Measurements from ENCODE around the gene CRMP1.

Gene CRMP1

DNA sequence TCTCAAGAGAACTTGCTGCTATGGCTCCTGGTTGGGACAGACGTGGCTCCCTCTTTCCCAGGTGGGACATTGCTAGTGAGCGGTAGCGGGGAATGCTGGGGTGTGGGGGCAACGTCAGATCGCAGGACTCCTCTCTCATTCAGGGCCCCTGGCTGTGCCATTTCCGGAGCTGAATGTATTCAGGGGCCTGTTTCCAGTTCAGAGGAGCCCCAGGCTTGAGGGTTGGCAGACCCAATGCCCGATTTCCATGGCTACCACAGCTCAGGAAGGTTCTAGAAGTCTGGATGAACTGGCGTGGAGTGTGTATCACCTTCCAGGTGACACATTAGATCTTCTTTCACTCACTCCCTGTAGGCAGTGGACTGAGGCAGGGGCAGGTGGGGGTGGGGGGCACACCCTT is 26.2 kb upstream of the CRMP1 start:
- DNase-seq: no peak

DNA sequence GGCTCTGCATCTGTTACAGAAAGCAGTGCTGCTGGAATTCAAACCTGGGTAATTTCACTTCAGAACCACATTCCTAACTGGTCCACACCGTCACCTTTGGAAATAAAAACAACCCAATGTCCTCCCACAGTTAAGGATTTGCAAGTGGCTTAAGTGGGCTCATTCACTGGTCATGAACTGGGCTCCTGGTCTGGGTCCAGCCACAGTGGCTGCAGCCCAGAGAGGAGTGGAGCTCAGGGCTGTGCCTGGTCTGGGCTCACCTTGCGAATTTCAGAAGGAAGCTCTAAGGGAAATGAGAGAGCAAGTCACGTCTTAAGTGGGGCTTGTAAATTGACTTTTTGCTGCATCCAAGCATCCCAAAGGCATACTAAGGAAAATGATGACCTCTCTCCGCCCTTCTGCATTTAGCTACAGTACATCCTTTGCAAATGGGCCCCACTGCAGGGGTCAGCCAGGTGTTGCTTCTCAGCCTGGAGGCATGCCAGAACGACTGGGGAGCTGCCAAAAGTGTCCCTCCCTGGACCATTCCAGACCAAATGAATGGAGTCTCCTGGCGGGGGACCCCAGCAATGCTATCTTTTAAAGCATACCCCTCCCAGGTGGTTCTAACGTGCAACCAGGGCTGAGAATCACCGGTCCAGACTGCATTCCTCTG is 25.6 kb upstream of the CRMP1 start:
- DNase-seq: no peak

DNA sequence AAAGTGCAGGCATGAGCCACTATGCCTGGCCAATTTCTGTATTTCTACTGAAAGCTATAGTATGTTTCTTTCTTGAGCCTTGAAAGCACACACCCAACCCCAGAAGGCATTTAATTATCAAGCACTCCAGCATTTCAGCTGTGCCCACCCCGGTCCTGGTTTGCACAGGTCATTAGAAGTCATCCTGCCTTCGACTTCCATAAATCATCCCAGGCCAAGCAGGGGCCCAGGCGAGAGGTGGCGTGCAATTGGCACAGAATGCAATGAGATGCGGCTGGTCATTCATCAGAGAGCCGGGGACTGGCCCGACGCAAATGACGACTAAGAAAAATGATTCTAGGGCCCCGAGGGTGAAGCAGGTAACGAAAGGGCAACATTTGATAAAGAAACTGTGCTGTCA is 24.8 kb upstream of the CRMP1 start:
- no peak for DNase-seq

DNA sequence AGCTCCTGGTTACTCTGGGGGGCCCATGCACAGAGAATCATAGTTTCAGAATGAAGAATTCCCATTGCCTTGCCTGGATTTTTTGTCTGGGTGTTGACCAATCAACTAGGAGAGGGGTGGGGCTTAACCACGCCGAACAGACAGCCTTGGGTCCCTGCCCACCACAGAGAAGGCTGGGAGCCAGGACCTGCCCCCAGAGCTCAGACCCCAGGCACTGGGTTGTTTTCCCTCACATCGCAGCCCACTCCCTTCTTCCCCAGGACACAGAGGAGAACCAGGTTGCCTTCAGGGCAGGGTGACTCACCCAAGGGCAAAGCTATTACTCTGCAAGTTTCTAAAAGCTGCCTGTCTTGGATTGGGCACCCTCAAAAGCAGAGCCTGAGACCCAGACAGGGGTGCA is 23.3 kb upstream of the CRMP1 start:
- no peak for DNase-seq

DNA sequence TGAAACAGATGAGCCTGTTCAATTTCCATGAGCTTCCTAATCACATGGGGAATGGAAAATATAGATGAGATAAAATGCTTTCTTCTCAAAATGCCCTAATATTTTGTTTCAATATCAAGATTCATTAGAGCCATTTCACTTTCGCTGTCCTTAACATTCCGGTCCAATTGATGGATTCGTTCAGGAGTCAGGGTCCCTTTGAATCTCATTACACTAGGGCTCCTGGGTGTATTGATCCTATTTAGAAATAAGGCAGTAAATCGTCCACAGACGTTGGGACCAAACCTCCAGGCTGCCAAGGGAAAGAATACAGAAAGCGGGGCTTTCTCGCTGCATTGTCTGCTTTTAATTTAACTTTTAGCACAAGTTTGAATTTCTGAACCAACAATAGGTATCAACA is 20.6 kb upstream of the CRMP1 start:
- no peak for DNase-seq

DNA sequence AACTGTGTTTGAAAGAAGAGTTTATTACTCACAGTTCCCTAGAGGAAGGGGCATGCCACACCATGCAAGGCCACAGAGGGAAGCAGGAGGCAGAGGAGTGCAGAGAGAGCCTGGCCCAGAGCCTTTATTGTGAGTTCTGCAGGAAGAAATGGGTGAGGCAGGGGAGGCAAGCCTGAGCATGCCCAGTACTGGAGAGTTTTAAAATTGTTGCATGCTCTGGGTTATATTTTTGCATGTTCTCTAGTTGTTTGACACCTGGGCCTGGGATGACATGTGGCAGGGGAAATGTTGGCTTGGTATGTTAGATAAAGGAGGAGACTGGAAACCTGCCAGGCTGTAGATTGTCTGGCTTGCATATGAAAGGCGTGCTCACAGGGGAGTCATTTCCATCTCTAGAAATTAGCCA is 19.7 kb upstream of the CRMP1 start:
- no peak for DNase-seq

DNA sequence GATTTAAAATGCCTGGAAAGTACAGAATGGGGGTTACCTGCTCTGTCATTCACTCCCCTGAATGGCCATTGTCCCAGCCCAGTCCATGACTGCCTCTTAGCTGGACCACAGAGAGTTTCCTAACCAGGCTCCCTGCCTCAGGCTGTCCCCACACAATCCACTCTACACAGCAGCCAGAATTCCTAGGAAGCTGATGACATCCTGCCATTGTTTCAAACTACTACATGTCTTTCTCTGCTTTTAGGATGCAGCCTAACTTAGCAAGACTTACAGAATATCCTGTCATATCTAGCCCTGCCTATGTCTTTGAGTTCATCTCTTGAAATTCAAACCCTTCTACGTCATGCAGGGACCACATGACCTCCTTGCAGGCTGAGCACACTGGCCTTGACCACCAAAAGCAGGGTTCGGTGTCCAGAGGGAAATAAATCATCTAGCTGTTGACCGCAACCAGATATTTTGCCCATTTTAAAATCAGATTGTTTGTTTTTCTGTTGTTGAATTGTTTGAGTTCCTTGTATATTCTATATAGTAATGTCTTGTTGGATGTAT is 16.1 kb upstream of the CRMP1 start:
- no peak for DNase-seq

DNA sequence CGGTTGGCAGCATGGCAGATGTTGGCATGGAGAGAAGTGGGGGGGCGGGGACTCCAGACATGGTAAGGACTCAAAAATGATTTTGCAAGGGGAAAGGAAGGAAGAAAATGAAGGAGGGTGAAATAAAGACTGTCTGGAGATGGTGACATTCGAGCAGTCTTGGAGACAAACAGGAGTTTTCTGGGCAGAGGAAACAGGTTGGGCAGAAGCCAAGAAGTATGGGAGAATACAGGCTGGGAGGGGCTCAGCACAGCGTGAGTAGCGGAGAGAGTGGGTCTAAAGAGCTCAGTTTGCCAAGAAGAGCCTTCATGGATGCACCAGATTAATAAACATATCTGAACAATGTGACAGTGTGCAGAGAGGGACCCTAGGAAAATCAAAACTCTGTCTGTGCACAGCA is 13.3 kb upstream of the CRMP1 start:
- no peak for DNase-seq

DNA sequence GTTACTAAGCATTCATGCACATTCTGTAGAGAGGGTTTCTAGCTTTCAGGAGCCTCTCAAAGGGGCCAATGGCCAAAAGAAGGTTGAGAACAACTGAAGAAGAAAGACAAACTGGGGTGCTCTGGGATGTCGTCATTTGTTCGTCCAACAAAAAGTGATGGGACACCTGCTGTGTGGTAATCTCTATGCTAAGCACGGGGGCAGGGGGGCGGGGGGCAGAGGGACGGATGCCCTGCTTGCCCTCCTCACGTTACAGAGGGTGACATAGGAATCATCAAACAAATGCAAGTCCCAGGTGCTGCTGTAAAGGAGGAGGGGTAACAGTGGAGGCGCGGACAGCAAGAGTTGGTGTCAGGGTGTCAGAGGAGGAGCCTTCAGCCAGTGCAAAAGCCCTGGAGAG is 12.8 kb upstream of the CRMP1 start:
- no peak for DNase-seq

DNA sequence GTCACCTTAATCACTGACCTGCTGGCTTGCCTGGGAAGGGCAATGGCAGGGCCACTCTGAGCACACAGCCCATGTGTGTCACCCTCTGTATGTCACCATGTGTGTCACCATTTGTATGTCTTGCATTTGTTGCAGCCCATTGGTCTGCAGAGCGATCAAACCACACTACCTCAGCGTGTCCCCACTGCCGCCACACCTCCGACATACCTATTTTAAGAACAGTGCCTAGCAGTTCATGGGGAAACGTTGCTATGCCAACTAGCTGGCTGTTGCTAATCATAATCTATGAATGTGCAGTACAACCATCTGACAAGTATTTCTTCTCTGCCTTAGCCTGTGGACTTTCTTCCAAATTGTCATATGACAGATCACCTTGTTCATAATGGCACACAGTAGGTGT is 8.0 kb upstream of the CRMP1 start:
- DNase-seq: no peak

DNA sequence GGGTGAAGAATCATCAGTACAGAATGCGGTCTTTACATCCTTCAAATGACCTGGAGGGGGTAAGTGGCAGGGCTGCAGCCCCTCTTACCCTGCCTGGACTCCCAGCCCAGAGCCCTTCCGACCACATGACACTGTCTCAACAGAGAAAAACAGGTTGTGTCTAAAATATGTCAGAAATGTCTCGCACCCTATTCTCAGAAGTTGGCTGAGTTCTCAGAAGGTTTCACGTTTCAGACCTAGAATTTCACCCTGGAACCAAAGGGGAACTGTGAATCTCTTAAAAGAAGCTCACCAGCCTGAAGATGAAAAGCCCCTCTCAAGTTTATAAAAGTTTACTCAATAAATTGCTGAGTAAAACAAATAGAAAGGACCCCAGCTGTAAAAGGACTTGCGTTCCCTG is 7.0 kb upstream of the CRMP1 start:
- DNase-seq: no peak

DNA sequence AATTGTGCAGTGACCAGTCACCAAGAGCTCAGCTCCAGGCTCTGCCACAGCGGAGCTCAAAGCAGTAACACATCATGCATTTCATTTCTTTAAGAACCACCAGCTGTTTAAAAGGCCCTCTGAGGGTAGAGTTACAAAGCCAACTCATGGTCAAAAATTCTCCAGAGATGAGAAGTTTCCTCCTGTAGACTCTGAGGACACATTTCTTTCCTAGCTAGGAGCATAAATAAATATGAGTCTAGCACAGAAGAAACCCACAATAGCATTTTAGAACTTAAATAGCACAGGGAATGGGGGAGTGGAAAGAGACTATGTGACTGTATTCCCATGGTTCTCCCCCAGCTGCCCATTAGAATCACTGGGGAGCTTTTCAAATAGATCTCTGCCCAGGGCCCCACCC is 6.5 kb upstream of the CRMP1 start:
- DNase-seq: no peak

DNA sequence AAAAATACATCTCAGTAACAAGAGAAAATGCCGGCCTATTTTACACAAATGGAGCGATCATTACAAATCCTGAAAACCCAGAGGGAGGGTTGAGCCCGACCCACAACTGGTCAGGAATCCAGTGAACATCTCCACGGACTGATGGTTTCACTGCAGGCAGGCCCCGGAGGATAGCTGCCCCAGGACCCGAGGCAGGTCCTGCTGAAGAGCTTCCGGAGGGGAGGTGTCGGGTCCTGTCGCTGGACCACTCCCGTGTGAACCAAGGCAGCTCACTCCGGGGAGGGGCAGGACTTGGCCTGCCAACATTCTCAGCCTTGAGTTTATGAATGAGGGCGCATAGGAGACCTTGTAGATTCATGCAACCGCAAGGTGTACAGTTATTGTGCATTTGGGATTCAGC is 4.8 kb upstream of the CRMP1 start:
- DNase-seq: no peak

DNA sequence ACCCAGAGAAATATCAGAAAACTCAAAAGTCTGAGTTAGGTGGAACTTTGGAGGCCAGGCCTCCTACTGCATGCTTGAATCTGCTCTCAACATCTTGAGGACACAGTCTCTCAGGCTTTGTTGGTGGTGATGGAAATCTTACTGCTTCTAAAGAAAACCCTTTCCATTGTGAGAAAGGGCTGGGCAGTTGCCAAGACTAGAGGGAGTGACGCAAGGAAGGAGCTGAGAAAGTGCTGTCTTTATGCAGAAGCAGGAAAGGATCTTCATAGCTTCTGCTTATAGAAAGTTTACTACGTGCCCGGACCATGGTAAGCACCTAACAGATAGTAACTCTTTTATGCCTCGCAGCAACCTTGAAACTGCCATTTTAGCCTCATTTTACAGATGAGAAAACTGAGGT is 2.4 kb upstream of the CRMP1 start:
- no peak for DNase-seq

DNA sequence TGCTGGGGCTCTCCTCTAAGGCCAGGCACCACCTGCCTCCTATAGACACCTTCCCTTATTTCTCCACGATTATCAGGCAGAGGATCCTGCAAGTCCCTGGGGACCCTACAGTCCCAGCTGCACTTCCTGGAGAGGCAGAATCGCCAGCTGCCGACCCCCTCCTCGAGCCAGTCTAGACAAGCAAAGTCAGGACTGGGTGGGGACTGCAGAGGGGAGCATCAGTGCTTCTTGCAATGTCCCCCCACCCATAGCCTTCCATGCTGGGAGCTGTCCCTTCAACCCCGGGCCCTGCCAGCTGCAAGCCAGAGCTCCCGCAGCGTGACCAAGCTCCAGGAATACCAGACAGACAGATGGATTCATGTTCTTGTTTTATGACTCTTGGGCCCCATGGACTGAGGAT is 1.4 kb upstream of the CRMP1 start:
- DNase-seq: no peak

DNA sequence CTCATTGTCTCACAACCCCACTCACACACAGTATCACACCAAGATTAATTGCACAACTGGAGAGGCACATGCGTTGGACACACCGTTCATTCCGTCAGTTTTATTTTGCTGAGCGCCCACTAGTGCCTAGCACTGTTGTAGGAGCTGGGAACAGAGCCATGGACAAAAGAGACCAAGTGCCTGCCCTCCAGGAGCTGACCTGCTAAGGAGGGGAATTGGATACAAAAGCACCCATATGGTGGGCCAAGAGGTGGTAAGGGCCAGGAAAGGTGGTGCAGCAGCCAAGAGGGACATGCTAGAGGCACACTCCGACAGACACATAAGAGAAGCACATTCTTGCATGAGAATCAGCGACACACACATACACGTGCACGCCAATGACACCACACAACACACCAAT is 705 bp upstream of the CRMP1 start:
- no peak for DNase-seq

DNA sequence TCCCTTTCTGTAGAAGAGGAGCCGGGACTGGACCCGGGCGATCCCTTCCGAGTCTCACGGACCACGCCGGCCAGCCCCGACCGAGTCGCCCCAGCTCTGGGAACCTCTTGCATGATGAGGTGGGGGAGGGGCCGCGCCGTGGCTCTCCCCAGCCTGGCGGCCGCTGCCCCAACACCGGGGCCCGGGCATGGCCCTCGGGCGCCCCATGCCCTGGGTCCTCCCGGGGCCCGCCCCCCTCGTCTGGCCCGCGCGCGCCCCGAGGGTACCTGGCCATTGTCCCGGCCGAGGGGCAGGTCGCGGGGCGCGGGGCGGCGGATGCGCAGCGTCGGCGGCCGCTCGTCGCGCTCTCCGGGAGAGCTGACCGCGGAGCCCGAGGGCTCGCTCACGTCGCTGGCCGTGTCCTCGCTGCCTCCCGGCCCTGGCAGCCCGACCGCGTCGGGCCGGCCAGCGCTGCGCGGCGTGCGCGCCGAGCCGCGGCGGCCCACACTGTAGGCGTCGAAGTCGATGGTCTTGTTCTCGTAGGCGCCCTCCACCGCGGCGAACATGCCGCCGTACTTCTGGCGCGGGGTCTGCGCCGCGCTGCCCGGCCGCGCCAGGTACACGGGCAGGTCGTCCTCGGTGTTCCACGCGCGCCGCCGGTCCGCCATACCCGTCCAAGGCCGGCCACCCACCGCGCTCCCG is 423 bp downstream of the CRMP1 start:
- peak; percentile 85 for DNase-seq

DNA sequence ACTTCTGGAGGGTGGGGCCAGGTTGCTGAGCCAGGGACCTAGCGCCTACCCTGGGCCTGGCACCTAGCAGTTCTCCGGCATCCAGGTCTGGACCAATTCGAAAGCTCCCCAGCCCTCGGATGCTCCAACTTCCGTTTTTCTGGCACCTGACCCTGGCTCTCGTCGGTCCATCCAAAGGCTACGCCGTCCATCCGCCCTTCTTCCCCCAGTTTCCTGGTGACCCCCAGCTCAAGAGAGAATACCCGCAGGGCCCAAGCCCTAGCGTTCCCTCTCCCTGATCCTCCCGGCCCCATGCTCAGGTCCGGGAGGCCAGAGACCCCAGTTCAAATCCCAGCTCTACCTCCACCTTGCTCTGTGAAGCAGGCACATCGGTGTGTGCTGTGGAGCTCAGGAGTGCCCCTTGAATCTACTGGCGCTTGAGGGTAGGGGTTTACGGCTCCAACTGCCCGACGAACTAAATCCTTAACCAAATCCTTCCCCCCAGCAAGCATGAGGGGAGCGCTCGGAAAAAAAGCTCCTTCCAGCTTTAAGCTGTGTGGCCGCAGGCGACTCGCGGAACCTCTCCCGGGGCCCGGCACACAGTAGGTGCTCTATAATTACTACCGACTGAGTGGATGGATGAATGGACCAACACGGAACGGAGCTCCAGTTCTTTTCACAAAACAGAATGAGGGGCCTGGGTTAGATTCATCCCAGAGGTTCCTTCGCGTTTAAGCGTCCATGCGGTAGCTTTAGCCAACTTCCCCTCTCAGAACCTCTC is 1.1 kb downstream of the CRMP1 start:
- DNase-seq: peak; percentile 81

DNA sequence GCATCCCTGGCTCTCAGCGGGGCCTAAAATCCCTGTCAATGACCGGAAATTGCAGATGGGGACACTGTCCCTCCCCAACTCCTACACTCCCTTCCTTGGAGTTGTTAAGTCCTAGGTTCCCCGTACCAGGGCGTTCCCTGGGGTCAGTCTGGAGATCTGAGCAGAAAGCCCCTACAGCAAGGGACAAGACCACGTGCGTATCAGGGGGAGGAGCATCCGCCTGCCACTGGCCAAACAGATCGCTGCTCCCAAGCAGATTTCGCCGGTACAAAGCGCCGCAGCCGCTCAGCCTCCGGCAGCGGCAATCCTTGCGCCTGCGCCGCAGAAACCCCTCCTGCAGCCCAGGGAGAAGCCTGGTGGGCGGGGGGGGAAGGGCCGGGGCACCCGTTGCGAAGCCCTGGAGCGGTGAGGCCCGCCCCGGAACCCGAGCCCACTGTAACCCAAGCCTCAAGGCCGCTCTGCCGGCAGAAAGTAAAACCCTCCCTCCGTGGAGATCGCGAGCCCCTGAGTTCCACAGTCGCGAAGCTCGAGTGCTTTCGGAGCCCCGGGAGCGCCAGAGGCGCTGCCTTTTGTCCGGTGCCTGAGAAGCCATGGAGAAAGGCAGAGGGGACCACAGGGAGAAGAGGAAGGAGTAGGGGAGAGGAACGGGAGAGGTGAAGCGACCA is 2.7 kb downstream of the CRMP1 start:
- DNase-seq: peak; percentile 97

DNA sequence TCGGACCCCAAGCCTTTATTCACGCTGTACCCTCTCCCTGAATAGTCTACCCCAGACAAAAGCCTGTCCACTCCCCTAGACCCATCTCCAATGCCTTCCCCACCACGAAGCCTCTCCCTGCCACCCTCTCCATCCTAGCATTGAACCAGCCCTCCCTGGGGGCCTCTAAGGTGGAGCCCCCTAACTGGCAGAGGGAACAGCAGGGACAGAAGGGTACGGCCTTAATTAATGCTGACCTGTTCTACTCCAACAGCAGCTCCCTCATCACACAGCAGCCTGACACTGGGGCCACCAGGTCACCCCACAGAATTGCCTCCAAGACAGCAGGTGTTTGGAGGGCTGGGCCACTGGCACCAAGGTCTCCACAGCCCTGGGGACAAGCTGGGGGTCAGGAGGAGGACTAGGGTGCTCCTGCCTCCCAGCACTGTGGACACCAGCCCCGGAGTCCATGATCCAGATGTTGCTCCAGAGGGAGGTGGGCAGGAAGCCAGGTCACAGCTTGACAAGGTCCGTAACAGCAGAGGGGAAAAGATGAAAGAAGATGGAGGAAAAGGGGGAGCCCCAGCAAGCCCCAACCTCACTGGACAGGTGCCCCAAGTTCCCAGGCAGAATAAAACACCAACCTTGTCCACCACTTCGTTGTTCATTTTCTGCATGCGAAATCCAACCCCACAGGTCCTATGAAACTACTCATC is 3.7 kb downstream of the CRMP1 start:
- no peak for DNase-seq

DNA sequence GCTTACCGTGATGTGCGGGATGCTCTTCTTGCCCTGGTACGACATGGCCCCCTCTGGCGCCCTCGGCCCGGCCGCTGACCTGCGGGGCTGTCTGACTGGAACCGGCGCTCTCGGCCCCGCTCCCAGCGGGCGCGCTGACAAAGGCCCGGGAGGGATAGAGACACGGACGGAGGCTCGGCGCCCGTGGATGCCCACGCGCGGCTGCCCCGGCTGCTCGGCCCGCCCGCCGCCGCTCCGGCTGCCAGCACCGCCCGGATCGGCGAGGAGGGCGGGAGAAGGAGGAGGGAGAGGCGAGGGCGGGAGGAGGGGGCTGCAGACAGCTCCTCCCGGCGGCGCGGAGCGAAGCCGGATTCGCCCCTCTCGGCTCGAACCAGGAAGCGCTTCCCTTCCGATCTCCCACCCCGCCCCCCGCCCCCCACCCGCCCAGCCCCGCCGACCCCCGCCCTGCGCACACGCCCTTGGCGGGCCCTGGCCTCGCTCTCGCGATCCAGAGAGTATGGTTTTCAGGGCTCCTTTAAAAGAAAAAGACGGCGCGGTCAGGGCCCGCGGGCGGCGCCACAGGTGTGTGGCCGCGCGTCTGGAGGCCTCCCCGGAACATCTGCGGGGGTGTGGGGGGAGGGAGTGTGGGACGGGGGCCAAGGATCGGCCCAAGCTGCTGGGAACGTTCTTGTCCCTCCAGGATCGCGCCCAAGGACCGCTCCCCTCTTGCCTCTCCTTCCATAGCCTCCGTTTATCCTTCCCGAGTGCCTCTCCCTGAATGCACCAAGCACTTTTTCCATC is 4.5 kb downstream of the CRMP1 start:
- DNase-seq: peak; percentile 88
